Measurements from ENCODE around the gene TNFRSF4. TPM values are rescaled to one million over a fixed set of nuclear protein-coding genes. Genes with fewer than 3 reads are reported as not detected.

Gene TNFRSF4
- total and polyA plus RNA-seq, 2 of the 8 experiments (the other 6 are each of a cell fraction or from before 2014, with no cell fraction given), result 0.06 TPM; not detected in 1

DNA sequence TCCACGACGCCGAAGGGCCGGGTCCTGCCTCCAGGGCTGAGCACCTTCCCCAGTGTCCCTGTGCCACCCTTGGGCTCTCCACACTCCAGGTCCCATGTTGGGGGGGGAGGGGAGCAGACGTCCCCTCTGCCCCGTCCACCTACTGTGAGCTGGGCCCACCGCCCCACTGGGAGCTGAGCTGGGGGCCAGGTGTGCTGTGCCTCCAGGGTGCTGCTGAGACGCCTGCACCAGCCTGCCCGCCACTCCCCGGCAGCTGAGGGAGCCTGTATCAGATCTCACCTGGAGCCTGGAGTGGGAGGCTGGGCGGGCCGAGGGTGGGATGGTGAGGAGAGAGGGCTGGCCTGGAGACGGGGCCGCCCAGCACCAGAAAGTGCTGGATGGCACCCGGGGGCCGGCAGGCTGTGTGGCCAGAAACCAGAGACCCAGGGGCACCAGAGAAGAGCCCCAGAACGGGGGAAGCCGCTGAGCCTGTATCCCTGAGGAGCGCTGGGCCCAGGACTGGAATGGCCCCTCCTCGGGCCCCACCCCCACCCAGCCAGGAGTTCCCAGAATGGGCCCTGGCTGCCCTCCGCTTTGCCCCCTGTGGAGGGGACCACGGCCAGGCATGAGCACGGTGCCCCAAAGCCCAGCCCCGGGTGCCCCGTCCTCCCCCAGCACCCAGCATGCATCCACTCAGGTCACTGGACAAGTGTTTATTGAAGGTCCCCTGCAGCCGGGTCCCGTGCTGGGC is 11.0 kb downstream of the TNFRSF4 start (continued):
- TF ChIP-seq, protein P1, sequence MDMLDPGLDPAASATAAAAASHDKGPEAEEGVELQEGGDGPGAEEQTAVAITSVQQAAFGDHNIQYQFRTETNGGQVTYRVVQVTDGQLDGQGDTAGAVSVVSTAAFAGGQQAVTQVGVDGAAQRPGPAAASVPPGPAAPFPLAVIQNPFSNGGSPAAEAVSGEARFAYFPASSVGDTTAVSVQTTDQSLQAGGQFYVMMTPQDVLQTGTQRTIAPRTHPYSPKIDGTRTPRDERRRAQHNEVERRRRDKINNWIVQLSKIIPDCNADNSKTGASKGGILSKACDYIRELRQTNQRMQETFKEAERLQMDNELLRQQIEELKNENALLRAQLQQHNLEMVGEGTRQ (IDR thresholded peaks at IDR 0.05; ENCODE audit: low read length), result no peak
- TF ChIP-seq CTCF (IDR thresholded peaks at IDR 0.05; ENCODE audit: control extremely low read depth in 1 of 3, insufficient read depth in 1 of 3, low read depth in 1 of 3, low read length in 3 of 3) (no peak), SIN3A (conservative IDR thresholded peaks at IDR 0.05 in 1 of 2, IDR thresholded peaks at IDR 0.05 in 1 of 2; ENCODE audit: low read depth in 1 of 2, low read length in 2 of 2) (no peak), GABPA (IDR thresholded peaks at IDR 0.05; ENCODE audit: borderline replicate concordance, insufficient read depth, low read length) (no peak), RFX5 (IDR thresholded peaks at IDR 0.05; ENCODE audit: borderline replicate concordance, low read depth, low read length) (no peak), FOSL1 (IDR thresholded peaks at IDR 0.05; ENCODE audit: insufficient read depth, low read depth, low read length) (no peak), ZNF274 (IDR thresholded peaks at IDR 0.05; ENCODE audit: borderline replicate concordance, extremely low read depth, low read length) (no peak)
- TF ChIP-seq, protein P2, sequence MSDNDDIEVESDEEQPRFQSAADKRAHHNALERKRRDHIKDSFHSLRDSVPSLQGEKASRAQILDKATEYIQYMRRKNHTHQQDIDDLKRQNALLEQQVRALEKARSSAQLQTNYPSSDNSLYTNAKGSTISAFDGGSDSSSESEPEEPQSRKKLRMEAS (IDR thresholded peaks at IDR 0.05), result no peak
